Transverse colon (tissue), 4 donors: ENCODE data around the gene NBDY.
A peak's percentile ranks its signal among the peaks of the same experiment; 100 is the strongest.

Experiments used
- CTCF ChIP-seq, 5 experiments: fragments of 200-600 bp in 3 of 5; fragments of 450-650 bp in 2 of 5; sonication (generic) in 3 of 5; IDR thresholded peaks; 1 replicate in 2 of 5; 2 replicates in 3 of 5; pipeline ENCODE4 v1.5.1; 2016 to 2017; ENCODE audit warnings: antibody characterized with exemption in 5 of 5, inconsistent platforms in 3 of 5, mild to moderate bottlenecking in 2 of 5, moderate library complexity in 1 of 5
- EP300 ChIP-seq: sonication (generic); formaldehyde crosslinking; IDR thresholded peaks from one replicate; pipeline ENCODE4 v1.6.1; 2017; ENCODE audit warnings: antibody characterized with exemption, low read depth
- POLR2A ChIP-seq: fragments of 450-650 bp; IDR thresholded peaks from one replicate; pipeline ENCODE4 v1.6.1; 2016; ENCODE audit warnings: antibody characterized with exemption, mild to moderate bottlenecking, moderate library complexity
- POLR2AphosphoS5 ChIP-seq, 3 donors: sonication (generic); formaldehyde crosslinking; IDR thresholded peaks; one replicate each; pipeline ENCODE4 v1.6.1; 2016; ENCODE audit warnings: antibody characterized with exemption in 3 of 3

DNA sequence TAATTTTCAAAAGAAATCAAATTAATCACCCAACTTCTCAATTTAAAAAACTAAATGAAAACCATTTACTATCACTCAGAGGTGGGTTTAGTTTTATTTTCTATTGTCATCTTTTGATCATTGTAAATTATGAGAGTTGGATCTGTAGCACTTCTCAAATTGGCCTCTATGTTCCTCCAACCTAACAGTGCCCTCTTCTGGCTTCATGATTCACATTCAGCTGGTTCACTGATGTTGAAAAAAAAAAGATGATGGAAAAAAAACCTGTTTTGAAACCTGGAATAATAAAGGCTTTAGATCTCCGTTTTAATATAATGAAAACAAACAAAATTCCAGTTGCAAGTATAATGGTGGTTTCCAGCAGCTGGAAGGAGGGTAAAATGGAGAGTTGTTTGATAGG is 2.4 kb upstream of the NBDY start:
- TF ChIP-seq EP300 (no peak), POLR2A (no peak), CTCF (IDR thresholded peaks at IDR 0.05) (peak; percentile 39 to 51 (median 49)), POLR2AphosphoS5 (IDR thresholded peaks at IDR 0.05) (no peak)
